Stomach (tissue), 9 donors: ENCODE results near the gene RRP12. TPM values are rescaled to one million over a fixed set of nuclear protein-coding genes. Genes with fewer than 3 reads are reported as not detected.

Experiments used
- DNase-seq, 2 donors: peaks; one replicate each; pipeline versions ENCODE4 v3.0.0 to v3.0.0-alpha.2; 2013 to 2019
- H3K27ac ChIP-seq, 5 donors: fragments of 200-600 bp in 4 of 5; sonication (generic) in 4 of 5; one replicate each; pipeline ENCODE4 v1.5.1; 2013 to 2019; ENCODE audit warnings: mild to moderate bottlenecking in 1 of 5, moderate library complexity in 1 of 5
- H3K27me3 ChIP-seq, 3 donors: fragments of 200-600 bp; sonication (generic); one replicate each; pipeline ENCODE4 v1.5.1; 2017 to 2019; ENCODE audit warnings: mixed run types in 1 of 3
- H3K36me3 ChIP-seq, 4 donors: fragments of 200-600 bp; sonication (generic); 1 replicate in 3 of 4; 2 replicates in 1 of 4; pipeline ENCODE4 v1.5.1; 2016 to 2019
- H3K4me1 ChIP-seq, 4 donors: fragments of 200-600 bp; sonication (generic); one replicate each; pipeline ENCODE4 v1.5.1; 2016 to 2019
- H3K4me3 ChIP-seq, 4 donors: fragments of 200-600 bp; sonication (generic) in 3 of 4; one replicate each; pipeline ENCODE4 v1.5.1; 2016 to 2019; ENCODE audit warnings: mild to moderate bottlenecking in 1 of 4
- H3K9me3 ChIP-seq, 4 donors: fragments of 200-600 bp; sonication (generic); one replicate each; pipeline ENCODE4 v1.5.1; 2016 to 2019
- CTCF ChIP-seq, 7 experiments: fragments of 450-650 bp in 4 of 7; fragments of 200-600 bp in 3 of 7; sonication (generic) in 3 of 7; IDR thresholded peaks; one replicate each; pipeline ENCODE4 v1.5.1; 2016 to 2019; ENCODE audit warnings: antibody characterized with exemption in 7 of 7, control low read depth in 2 of 7, mild to moderate bottlenecking in 1 of 7
- EP300 ChIP-seq: sonication (generic); formaldehyde crosslinking; IDR thresholded peaks from one replicate; pipeline ENCODE4 v1.6.1; 2017; ENCODE audit warnings: antibody characterized with exemption
- POLR2A ChIP-seq, 4 donors: fragments of 450-650 bp; IDR thresholded peaks; one replicate each; pipeline ENCODE4 v1.6.1; 2016; ENCODE audit warnings: antibody characterized with exemption in 4 of 4, control low read depth in 2 of 4, mild to moderate bottlenecking in 1 of 4, moderate library complexity in 1 of 4
- POLR2AphosphoS5 ChIP-seq, 3 donors: sonication (generic); formaldehyde crosslinking; IDR thresholded peaks; one replicate each; pipeline ENCODE4 v1.6.1; 2016; ENCODE audit warnings: antibody characterized with exemption in 3 of 3
- WGBS, 5 donors: extraction: QIAGEN DNeasy Blood & Tissue Kit in 3 of 5; methylation state at CpG; one replicate each; pipeline versions ENCODE4 v1.1.5 to v1.1.7; 2013 to 2018; 5-methylcytosine and 5-hydroxymethylcytosine counted together
- intact Hi-C: fragments of 100-400 bp; cut with DNase I; formaldehyde crosslinking; loops from one replicate; pipeline ENCODE4 v1.15.1; 2023; ENCODE audit warnings: low total_unique reads
- polyA plus RNA-seq, 3 donors: library from polyadenylated mRNA; stranded (reverse); fragments of 200-250 nt; gene quantifications; one replicate each; pipeline ENCODE4 v1.2.3, GENCODE V29; 2013
- total RNA-seq, 5 donors: library from RNA; depleted of rRNA; stranded (reverse); fragments of >200 nt; gene quantifications; one replicate each; pipeline versions ENCODE4 v1.1.0 to v1.2.3, GENCODE V29; 2014 to 2016
- donor health status: healthy with polysubstance abuse.
- donor health status: Bipolar disorder and iron deficiency.
- donor health status: healthy.

The RRP12 gene
- total and polyA plus RNA-seq, 8 donors = 3.5 to 22.2 (median 14.4) TPM

- H3K27ac ChIP-seq = no peak overlapping the region
- no peaks in the 10 kb centered on the region for H3K27me3 ChIP-seq
- intact Hi-C loops = no loop called here
- DNase-seq = no peak
- no peak overlapping the region for H3K4me3 ChIP-seq
- WGBS, 5 donors = 89 to 96% (median 94%) methylated on average over 6 of the region's 6 CpGs
- TF ChIP-seq CTCF (IDR thresholded peaks at IDR 0.05) (no peak), POLR2A (IDR thresholded peaks at IDR 0.05) (no peak), POLR2AphosphoS5 (IDR thresholded peaks at IDR 0.05) (no peak), EP300 (no peak)
- H3K36me3 ChIP-seq = peaks cover 64 to 94% (median 93%) of the 10 kb centered on the region in 4 donors
- H3K4me1 ChIP-seq = no peaks in the 10 kb centered on the region
- no peaks in the 10 kb centered on the region for H3K9me3 ChIP-seq
Observed at GRCh38 chr10:97435211-97435610, 34.1 kb upstream of the RRP12 start.

- H3K4me3 ChIP-seq = no peak overlapping the region
- DNase-seq = no peak
- 85 to 90% (median 88%) methylated on average over 1 of the region's 1 CpG for WGBS, 5 donors
- TF ChIP-seq POLR2AphosphoS5 (IDR thresholded peaks at IDR 0.05) = no peak
- TF ChIP-seq CTCF (IDR thresholded peaks at IDR 0.05) = no peak
- TF ChIP-seq EP300 = no peak
- no peak for TF ChIP-seq POLR2A (IDR thresholded peaks at IDR 0.05)
- no peak overlapping the region for H3K27ac ChIP-seq
- H3K4me1 ChIP-seq = no peaks in the 10 kb centered on the region
- H3K36me3 ChIP-seq = peaks cover 61 to 94% (median 93%) of the 10 kb centered on the region in 4 donors
- H3K27me3 ChIP-seq = no peaks in the 10 kb centered on the region
- H3K9me3 ChIP-seq = no peaks in the 10 kb centered on the region
- intact Hi-C loops = no loop called here
Observed at GRCh38 chr10:97434557-97434956, 33.4 kb upstream of the RRP12 start.

GRCh38 chr10:97434055-97434454, 32.9 kb upstream of the RRP12 start:
- no peak overlapping the region for H3K4me3 ChIP-seq
- no peak overlapping the region for H3K27ac ChIP-seq
- peaks cover 0 to 5% (median 4%) of the 10 kb centered on the region in 4 donors for H3K4me1 ChIP-seq
- no peak for DNase-seq
- intact Hi-C loops = no loop called here
- H3K27me3 ChIP-seq = no peaks in the 10 kb centered on the region
- no peak for TF ChIP-seq POLR2AphosphoS5 (IDR thresholded peaks at IDR 0.05)
- no peak for TF ChIP-seq EP300
- no peak for TF ChIP-seq CTCF (IDR thresholded peaks at IDR 0.05)
- no peak for TF ChIP-seq POLR2A (IDR thresholded peaks at IDR 0.05)
- no peaks in the 10 kb centered on the region for H3K9me3 ChIP-seq
- H3K36me3 ChIP-seq = peaks cover 56 to 94% (median 92%) of the 10 kb centered on the region in 4 donors

- peak overlapping the region in 2 of 4 donors; percentile 69 to 86 for H3K4me3 ChIP-seq
- no peak for DNase-seq
- peaks cover 21 to 42% (median 34%) of the 10 kb centered on the region in 4 donors for H3K4me1 ChIP-seq
- no peak for TF ChIP-seq POLR2AphosphoS5 (IDR thresholded peaks at IDR 0.05)
- no peak for TF ChIP-seq POLR2A (IDR thresholded peaks at IDR 0.05)
- TF ChIP-seq CTCF (IDR thresholded peaks at IDR 0.05) = no peak
- no peak for TF ChIP-seq EP300
- peaks cover 21 to 39% (median 37%) of the 10 kb centered on the region in 4 donors for H3K36me3 ChIP-seq
- intact Hi-C loops = no loop called here
- H3K9me3 ChIP-seq = no peaks in the 10 kb centered on the region
- WGBS, 5 donors = 56 to 72% (median 61%) methylated on average over 4 of the region's 4 CpGs
- peak overlapping the region in 4 of 5 donors; percentile 39 to 92 (median 71) for H3K27ac ChIP-seq
- H3K27me3 ChIP-seq = no peaks in the 10 kb centered on the region
Observed at GRCh38 chr10:97428572-97428981, 27.4 kb upstream of the RRP12 start.
